ENCODE results near the gene LSAMP. TPM values are rescaled to one million over a fixed set of nuclear protein-coding genes. Genes with fewer than 3 reads are reported as not detected.

Gene LSAMP
- total RNA-seq, 1 donor: 3.3 TPM

DNA sequence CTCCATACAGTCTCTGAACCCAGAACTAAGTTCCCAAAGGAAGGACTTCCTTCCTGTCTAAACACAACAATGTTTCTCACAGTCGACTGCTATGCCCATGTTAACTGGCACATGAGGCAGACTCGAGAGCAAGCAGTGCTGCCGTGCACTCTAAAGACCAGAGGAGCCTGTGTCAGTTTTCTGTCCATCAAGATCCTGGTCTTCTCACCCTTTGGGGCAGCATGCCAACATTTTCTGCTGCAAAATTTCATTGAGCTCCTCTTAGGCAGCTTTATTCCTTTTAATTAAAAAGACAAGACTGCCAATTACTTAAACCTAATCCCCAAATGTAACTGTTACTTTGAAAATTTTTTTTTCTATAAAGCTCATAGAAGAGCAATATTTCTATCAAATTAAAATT, 616.9 kb downstream of the LSAMP start:
- DNase-seq (ENCODE audit: insufficient read length, low spot score, missing footprints): no peak
- Histone ChIP-seq H2AFZ (ENCODE audit: low read length) (no peak overlapping the region), H3K79me2 (ENCODE audit: insufficient read depth, low read length) (no peaks in the 10 kb centered on the region), H3K9me3 (ENCODE audit: low read depth, low read length) (no peaks in the 10 kb centered on the region), H3K27ac (ENCODE audit: low read depth, low read length) (no peak overlapping the region), H3K4me1 (ENCODE audit: insufficient read depth, low read length) (peaks cover 2% of the 10 kb centered on the region), H3K36me3 (ENCODE audit: insufficient read depth, low read length) (no peaks in the 10 kb centered on the region), H3K4me2 (ENCODE audit: insufficient read depth, low read length) (no peak overlapping the region), H4K20me1 (ENCODE audit: insufficient read depth, low read length) (no peaks in the 10 kb centered on the region), H3K27me3 (ENCODE audit: insufficient read depth, low read length) (no peaks in the 10 kb centered on the region), H3K4me3 (ENCODE audit: insufficient read depth, low read length) (no peak overlapping the region)
- TF ChIP-seq, protein P1, sequence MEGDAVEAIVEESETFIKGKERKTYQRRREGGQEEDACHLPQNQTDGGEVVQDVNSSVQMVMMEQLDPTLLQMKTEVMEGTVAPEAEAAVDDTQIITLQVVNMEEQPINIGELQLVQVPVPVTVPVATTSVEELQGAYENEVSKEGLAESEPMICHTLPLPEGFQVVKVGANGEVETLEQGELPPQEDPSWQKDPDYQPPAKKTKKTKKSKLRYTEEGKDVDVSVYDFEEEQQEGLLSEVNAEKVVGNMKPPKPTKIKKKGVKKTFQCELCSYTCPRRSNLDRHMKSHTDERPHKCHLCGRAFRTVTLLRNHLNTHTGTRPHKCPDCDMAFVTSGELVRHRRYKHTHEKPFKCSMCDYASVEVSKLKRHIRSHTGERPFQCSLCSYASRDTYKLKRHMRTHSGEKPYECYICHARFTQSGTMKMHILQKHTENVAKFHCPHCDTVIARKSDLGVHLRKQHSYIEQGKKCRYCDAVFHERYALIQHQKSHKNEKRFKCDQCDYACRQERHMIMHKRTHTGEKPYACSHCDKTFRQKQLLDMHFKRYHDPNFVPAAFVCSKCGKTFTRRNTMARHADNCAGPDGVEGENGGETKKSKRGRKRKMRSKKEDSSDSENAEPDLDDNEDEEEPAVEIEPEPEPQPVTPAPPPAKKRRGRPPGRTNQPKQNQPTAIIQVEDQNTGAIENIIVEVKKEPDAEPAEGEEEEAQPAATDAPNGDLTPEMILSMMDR (IDR thresholded peaks at IDR 0.05; ENCODE audit: extremely low read depth, low read depth, low read length): no peak

DNA sequence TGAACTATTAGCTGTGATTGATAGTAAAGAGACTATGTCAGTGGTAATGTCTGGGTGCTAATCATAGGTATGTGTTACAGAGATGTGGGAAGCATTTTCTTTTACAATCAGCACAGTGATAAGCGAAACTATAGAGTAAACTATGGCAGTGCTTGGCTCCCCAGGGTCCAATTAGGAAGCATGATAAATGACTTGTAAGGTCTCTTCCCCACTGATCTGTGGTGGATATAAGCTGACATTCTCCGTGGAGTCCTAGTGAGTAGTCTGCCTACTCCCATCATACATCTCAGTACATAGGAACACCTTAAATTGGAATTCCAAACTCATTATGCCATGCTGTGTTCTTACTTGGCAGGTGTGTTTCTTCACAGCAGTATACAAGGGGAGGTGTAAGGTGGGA, 617.8 kb downstream of the LSAMP start:
- DNase-seq (ENCODE audit: insufficient read length, low spot score, missing footprints): no peak
- no peaks in the 10 kb centered on the region for H3K9me3 ChIP-seq (ENCODE audit: low read depth, low read length)

DNA sequence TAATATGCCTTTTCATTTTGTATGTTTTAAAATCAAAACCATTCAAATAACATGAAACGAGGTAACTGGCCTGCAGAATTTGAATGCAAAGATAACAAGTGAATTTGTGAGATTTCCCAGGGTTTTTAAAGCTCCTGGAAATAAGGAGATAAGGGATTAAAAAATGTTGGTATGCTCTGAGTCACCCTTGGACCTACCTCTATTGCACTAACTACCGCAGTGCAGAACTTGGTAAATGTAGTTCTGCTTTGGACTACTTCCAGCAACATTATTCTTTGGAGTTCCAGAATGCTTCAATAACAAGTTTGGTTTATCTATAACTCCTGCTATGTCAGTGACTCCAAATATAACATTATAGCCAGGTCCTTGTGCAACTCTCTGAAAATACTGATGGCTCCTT, 620.2 kb downstream of the LSAMP start:
- Histone ChIP-seq H3K27ac (ENCODE audit: low read depth, low read length) (no peak overlapping the region), H3K36me3 (ENCODE audit: insufficient read depth, low read length) (no peaks in the 10 kb centered on the region), H3K9me3 (ENCODE audit: low read depth, low read length) (no peaks in the 10 kb centered on the region), H3K4me3 (ENCODE audit: insufficient read depth, low read length) (no peak overlapping the region), H3K4me1 (ENCODE audit: insufficient read depth, low read length) (no peaks in the 10 kb centered on the region), H3K79me2 (ENCODE audit: insufficient read depth, low read length) (no peaks in the 10 kb centered on the region), H2AFZ (ENCODE audit: low read length) (no peak overlapping the region), H4K20me1 (ENCODE audit: insufficient read depth, low read length) (no peaks in the 10 kb centered on the region), H3K27me3 (ENCODE audit: insufficient read depth, low read length) (no peaks in the 10 kb centered on the region), H3K4me2 (ENCODE audit: insufficient read depth, low read length) (no peak overlapping the region)
- TF ChIP-seq, protein P1 (IDR thresholded peaks at IDR 0.05; ENCODE audit: extremely low read depth, low read depth, low read length): no peak
- DNase-seq (ENCODE audit: insufficient read length, low spot score, missing footprints): no peak

More for the DNA sequence above, 617.8 kb downstream of the LSAMP start:
- Histone ChIP-seq H3K36me3 (ENCODE audit: insufficient read depth, low read length) (no peaks in the 10 kb centered on the region), H3K27me3 (ENCODE audit: insufficient read depth, low read length) (no peaks in the 10 kb centered on the region), H3K79me2 (ENCODE audit: insufficient read depth, low read length) (no peaks in the 10 kb centered on the region), H4K20me1 (ENCODE audit: insufficient read depth, low read length) (no peaks in the 10 kb centered on the region), H3K4me2 (ENCODE audit: insufficient read depth, low read length) (no peak overlapping the region), H2AFZ (ENCODE audit: low read length) (no peak overlapping the region), H3K4me1 (ENCODE audit: insufficient read depth, low read length) (no peaks in the 10 kb centered on the region), H3K4me3 (ENCODE audit: insufficient read depth, low read length) (no peak overlapping the region), H3K27ac (ENCODE audit: low read depth, low read length) (no peak overlapping the region)
- TF ChIP-seq, protein P1 (IDR thresholded peaks at IDR 0.05; ENCODE audit: extremely low read depth, low read depth, low read length): no peak

DNA sequence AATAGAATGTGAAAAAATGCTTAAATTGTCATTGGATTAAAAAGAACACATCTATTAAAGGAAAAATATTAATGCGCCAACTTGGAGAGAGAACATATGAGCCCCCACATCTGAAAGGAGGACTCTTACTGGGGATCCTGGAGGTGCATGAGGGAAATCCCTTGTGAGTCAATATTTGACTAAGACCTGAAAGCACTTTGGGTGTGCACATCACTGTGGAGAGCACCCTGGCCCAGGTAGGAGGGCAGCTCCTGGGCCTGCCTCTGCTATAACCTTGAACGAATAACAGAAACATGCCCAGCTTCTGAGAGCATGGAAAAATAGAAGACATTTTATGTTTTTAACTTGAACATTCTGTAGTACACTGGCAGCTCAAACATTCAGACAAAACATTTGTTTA, 622.2 kb downstream of the LSAMP start:
- Histone ChIP-seq H3K79me2 (ENCODE audit: insufficient read depth, low read length) (no peaks in the 10 kb centered on the region), H3K4me1 (ENCODE audit: insufficient read depth, low read length) (no peaks in the 10 kb centered on the region), H3K36me3 (ENCODE audit: insufficient read depth, low read length) (no peaks in the 10 kb centered on the region), H4K20me1 (ENCODE audit: insufficient read depth, low read length) (no peaks in the 10 kb centered on the region), H3K27me3 (ENCODE audit: insufficient read depth, low read length) (no peaks in the 10 kb centered on the region), H3K4me2 (ENCODE audit: insufficient read depth, low read length) (no peak overlapping the region), H3K27ac (ENCODE audit: low read depth, low read length) (no peak overlapping the region), H3K9me3 (ENCODE audit: low read depth, low read length) (no peaks in the 10 kb centered on the region), H3K4me3 (ENCODE audit: insufficient read depth, low read length) (no peak overlapping the region), H2AFZ (ENCODE audit: low read length) (no peak overlapping the region)
- DNase-seq (ENCODE audit: insufficient read length, low spot score, missing footprints): no peak
- TF ChIP-seq, protein P1 (IDR thresholded peaks at IDR 0.05; ENCODE audit: extremely low read depth, low read depth, low read length): no peak

All from osteoblast (primary cell).